ENCODE results near the gene GALNT18. TPM values are rescaled to one million over a fixed set of nuclear protein-coding genes. Genes with fewer than 3 reads are reported as not detected.
A peak's percentile ranks its signal among the peaks of the same experiment; 100 is the strongest.

The GALNT18 gene
- total RNA-seq, 1 donor from 2014 or later: 11.7 TPM

- no peak for TF ChIP-seq CTCF (conservative IDR thresholded peaks at IDR 0.05)
- Mint-ChIP-seq H3K27me3 (peaks cover 8% of the 10 kb centered on the region), H3K27ac (no peak overlapping the region), H3K9me3 (no peaks in the 10 kb centered on the region), H3K36me3 (no peaks in the 10 kb centered on the region), H3K4me3 (no peak overlapping the region), H3K4me1 (ENCODE audit: unreplicated experiment) (peaks cover 5% of the 10 kb centered on the region)
- DNase-seq (ENCODE audit: extremely low spot score, unreplicated experiment): no peak
Measured at GRCh38 chr11:11522591-11522990, 99.2 kb downstream of the GALNT18 start.

GRCh38 chr11:11521306-11522002 is 100.4 kb downstream of the GALNT18 start:
- peaks cover 5% of the 10 kb centered on the region for H3K4me1 Mint-ChIP-seq (ENCODE audit: unreplicated experiment)
- H3K4me3 Mint-ChIP-seq: no peak overlapping the region
- H3K27ac Mint-ChIP-seq: no peak overlapping the region
- no peaks in the 10 kb centered on the region for H3K9me3 Mint-ChIP-seq
- no peaks in the 10 kb centered on the region for H3K36me3 Mint-ChIP-seq
- peaks cover 9% of the 10 kb centered on the region for H3K27me3 Mint-ChIP-seq
- DNase-seq (ENCODE audit: extremely low spot score, unreplicated experiment): no peak
- no peak for TF ChIP-seq CTCF (conservative IDR thresholded peaks at IDR 0.05)

GRCh38 chr11:11520231-11521015 is 101.4 kb downstream of the GALNT18 start:
- no peak for TF ChIP-seq CTCF (conservative IDR thresholded peaks at IDR 0.05)
- DNase-seq (ENCODE audit: extremely low spot score, unreplicated experiment): no peak

GRCh38 chr11:11519184-11519583 is 102.6 kb downstream of the GALNT18 start:
- H3K27me3 Mint-ChIP-seq: peaks cover 9% of the 10 kb centered on the region
- DNase-seq (ENCODE audit: extremely low spot score, unreplicated experiment): no peak
- no peaks in the 10 kb centered on the region for H3K36me3 Mint-ChIP-seq

More at GRCh38 chr11:11520231-11521015, 101.4 kb downstream of the GALNT18 start:
- Mint-ChIP-seq H3K27ac (no peak overlapping the region), H3K27me3 (peaks cover 9% of the 10 kb centered on the region), H3K9me3 (no peaks in the 10 kb centered on the region), H3K4me1 (ENCODE audit: unreplicated experiment) (peaks cover 5% of the 10 kb centered on the region), H3K36me3 (no peaks in the 10 kb centered on the region), H3K4me3 (no peak overlapping the region)

GRCh38 chr11:11514246-11514645 is 107.6 kb downstream of the GALNT18 start:
- peaks cover 4% of the 10 kb centered on the region for H3K27me3 Mint-ChIP-seq
- DNase-seq (ENCODE audit: extremely low spot score, unreplicated experiment): no peak
- H3K27ac Mint-ChIP-seq: no peak overlapping the region
- H3K9me3 Mint-ChIP-seq: no peaks in the 10 kb centered on the region
- no peak for TF ChIP-seq CTCF (conservative IDR thresholded peaks at IDR 0.05)
- no peaks in the 10 kb centered on the region for H3K36me3 Mint-ChIP-seq
- H3K4me3 Mint-ChIP-seq: no peak overlapping the region
- H3K4me1 Mint-ChIP-seq (ENCODE audit: unreplicated experiment): peaks cover 7% of the 10 kb centered on the region

More at GRCh38 chr11:11519184-11519583, 102.6 kb downstream of the GALNT18 start:
- H3K4me3 Mint-ChIP-seq: no peak overlapping the region
- H3K9me3 Mint-ChIP-seq: no peaks in the 10 kb centered on the region
- no peak overlapping the region for H3K27ac Mint-ChIP-seq
- TF ChIP-seq CTCF (conservative IDR thresholded peaks at IDR 0.05): peak; percentile 45
- H3K4me1 Mint-ChIP-seq (ENCODE audit: unreplicated experiment): peaks cover 5% of the 10 kb centered on the region

Measured in type B pancreatic cell (in vitro differentiated cells).